ENCODE measurements around the gene PTPRO. TPM values are rescaled to one million over a fixed set of nuclear protein-coding genes. Genes with fewer than 3 reads are reported as not detected.

The PTPRO gene
- polyA plus RNA-seq, 2 of the 4 experiments (the other 2 are of a cell fraction), result 0.04 TPM; not detected in 1

DNA sequence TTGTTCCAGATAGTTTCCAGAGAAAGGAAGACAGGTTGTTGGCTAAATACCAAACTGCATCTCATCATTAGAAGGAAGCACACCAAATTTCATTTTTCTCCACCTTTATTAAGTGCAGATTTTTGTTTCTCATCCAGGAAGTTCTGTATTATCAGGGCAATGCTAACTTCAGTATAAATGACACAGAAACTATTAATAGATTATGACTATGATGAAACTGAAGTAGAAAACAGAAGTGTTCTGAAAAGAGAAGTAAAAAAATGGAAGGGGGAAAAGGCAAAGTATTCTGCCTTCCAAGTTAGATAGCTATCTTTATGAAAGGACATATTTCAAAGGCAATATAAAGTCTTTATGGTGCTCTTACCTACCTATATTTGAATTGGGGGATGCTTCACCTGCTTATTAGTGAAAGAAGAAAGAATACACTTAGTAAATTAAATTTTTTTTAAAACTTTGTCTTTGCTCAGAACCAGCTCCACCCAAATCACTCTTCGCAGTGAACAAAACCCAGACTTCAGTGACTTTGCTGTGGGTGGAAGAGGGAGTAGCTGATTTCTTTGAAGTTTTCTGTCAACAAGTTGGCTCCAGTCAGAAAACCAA lies 223.9 kb downstream of the PTPRO start:
- no peak for ATAC-seq
- Histone ChIP-seq H3K4me1 (no peaks in the 10 kb centered on the region), H3K4me2 (no peak overlapping the region), H3K9me3 (no peaks in the 10 kb centered on the region), H3K4me3 (no peak overlapping the region), H3K27ac (no peak overlapping the region)
- no peak for FAIRE-seq
- DNase-seq (ENCODE audit: low read depth in 1 of 2, low spot score in 1 of 2), result no peak
- POLR2A ChIA-PET, result no interaction called here
- CTCF ChIA-PET, result interaction anchor here (1.0 to 2.1 kb wide), 5 partner anchors 13 to 310 kb away, joined by 3 to 6 read pairs (median 3); no protein-coding TSS in a partner anchor
- WGBS (ENCODE audit: missing lambda C conversion rate), result 92% methylated on average over 1 of the region's 1 CpG
- TF ChIP-seq ATOH8 (CRISPR knock-in tag; IDR thresholded peaks at IDR 0.05; ENCODE audit: low read depth) (no peak), CHD4 (IDR thresholded peaks at IDR 0.05; ENCODE audit: borderline replicate concordance) (no peak), BHLHE40 (IDR thresholded peaks at IDR 0.05; ENCODE audit: low read depth, low read length) (no peak), ZNF302 (CRISPR knock-in tag; IDR thresholded peaks at IDR 0.05) (no peak), ZSCAN20 (CRISPR knock-in tag; IDR thresholded peaks at IDR 0.05) (no peak), ESRRA (IDR thresholded peaks at IDR 0.05; ENCODE audit: borderline replicate concordance, low read length) (no peak), RFX5 (IDR thresholded peaks at IDR 0.05) (no peak), EHMT2 (IDR thresholded peaks at IDR 0.05; ENCODE audit: low read depth) (no peak), CTCF (IDR thresholded peaks at IDR 0.05) (no peak), PBX3 (IDR thresholded peaks at IDR 0.05) (no peak), HDAC2 (IDR thresholded peaks at IDR 0.05) (no peak), JUN (IDR thresholded peaks at IDR 0.05) (no peak), FOSB (CRISPR knock-in tag; IDR thresholded peaks at IDR 0.05) (no peak), HMGXB4 (CRISPR knock-in tag; IDR thresholded peaks at IDR 0.05; ENCODE audit: borderline replicate concordance) (no peak), HOXB5 (CRISPR knock-in tag; IDR thresholded peaks at IDR 0.05) (no peak), USF2 (IDR thresholded peaks at IDR 0.05) (no peak)

DNA sequence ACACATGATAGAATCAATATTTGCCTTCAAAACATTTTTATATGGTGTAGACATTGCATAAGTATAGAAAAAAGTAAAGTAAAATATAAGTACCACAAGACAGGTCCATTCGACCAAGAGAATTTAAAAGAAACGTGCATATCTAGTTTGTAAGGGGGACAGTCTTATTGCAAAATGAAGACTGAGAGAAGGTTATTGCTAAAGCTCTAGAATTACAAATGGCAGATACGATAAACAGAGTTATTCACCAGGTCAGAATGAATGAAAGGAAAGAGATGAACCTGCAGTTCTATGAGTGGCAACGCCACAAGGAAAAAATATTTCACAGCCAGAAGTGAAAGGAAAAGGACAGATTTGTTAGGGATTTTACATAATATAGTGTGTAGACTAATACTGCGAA lies 224.8 kb downstream of the PTPRO start:
- 47% methylated on average over 5 of the region's 5 CpGs for WGBS (ENCODE audit: missing lambda C conversion rate)

More for the DNA sequence above, 224.8 kb downstream of the PTPRO start:
- no peak for ATAC-seq
- CTCF ChIA-PET, result interaction anchor here (1.0 kb wide), 1 partner anchor 310 kb away, joined by 3 read pairs; no protein-coding TSS in a partner anchor
- POLR2A ChIA-PET, result no interaction called here
- no peak for DNase-seq (ENCODE audit: low read depth in 1 of 2, low spot score in 1 of 2)
- H3K4me3 ChIP-seq, result no peak overlapping the region
- H3K4me1 ChIP-seq, result no peaks in the 10 kb centered on the region
- no peak for FAIRE-seq
- H3K9me3 ChIP-seq, result no peaks in the 10 kb centered on the region
- H3K27ac ChIP-seq, result no peak overlapping the region
- no peak overlapping the region for H3K4me2 ChIP-seq
- TF ChIP-seq CBX2 (IDR thresholded peaks at IDR 0.05; ENCODE audit: borderline replicate concordance, low read depth) (no peak), USF2 (IDR thresholded peaks at IDR 0.05) (no peak), FOXS1 (CRISPR knock-in tag; IDR thresholded peaks at IDR 0.05) (no peak)

All from A549 (cell line).